ENCODE measurements around the gene KRT5.

The KRT5 gene

DNA sequence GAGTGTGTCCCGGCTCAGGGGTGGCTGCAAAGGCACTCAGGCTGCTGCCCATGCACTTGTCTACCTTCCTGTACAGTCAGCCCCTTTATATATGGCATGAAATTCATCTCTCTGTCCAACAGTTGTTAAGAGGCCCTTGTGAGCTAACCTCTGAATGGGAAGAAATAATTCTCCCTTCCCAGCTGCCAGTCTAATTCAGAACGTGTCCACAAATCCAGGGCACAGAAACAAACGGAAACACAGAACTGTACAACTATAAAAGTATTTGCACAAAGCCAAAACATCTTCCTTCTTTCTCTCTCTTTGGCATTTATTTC lies 849 bp downstream of the KRT5 start:
- Histone ChIP-seq H3K27me3 (ENCODE audit: insufficient read depth, low read depth) (peaks cover 20% of the 10 kb centered on the region; the same call in 1 of the 2 replicates), H3K4me1 (ENCODE audit: low read depth, poor library complexity, severe bottlenecking) (no peaks in the 10 kb centered on the region), H3K79me2 (ENCODE audit: insufficient read depth, low read depth) (no peaks in the 10 kb centered on the region), H2AFZ (ENCODE audit: low read depth) (no peak overlapping the region), H3K4me2 (no peak overlapping the region), H3K27ac (no peak overlapping the region), H3K9ac (no peak overlapping the region), H4K20me1 (ENCODE audit: insufficient read depth) (no peaks in the 10 kb centered on the region), H3K4me3 (IDR thresholded peaks at IDR 0.05; ENCODE audit: insufficient read depth, low read depth, low read length) (no peak overlapping the region), H3K36me3 (ENCODE audit: insufficient read depth) (no peaks in the 10 kb centered on the region)
- TF ChIP-seq, protein P1, sequence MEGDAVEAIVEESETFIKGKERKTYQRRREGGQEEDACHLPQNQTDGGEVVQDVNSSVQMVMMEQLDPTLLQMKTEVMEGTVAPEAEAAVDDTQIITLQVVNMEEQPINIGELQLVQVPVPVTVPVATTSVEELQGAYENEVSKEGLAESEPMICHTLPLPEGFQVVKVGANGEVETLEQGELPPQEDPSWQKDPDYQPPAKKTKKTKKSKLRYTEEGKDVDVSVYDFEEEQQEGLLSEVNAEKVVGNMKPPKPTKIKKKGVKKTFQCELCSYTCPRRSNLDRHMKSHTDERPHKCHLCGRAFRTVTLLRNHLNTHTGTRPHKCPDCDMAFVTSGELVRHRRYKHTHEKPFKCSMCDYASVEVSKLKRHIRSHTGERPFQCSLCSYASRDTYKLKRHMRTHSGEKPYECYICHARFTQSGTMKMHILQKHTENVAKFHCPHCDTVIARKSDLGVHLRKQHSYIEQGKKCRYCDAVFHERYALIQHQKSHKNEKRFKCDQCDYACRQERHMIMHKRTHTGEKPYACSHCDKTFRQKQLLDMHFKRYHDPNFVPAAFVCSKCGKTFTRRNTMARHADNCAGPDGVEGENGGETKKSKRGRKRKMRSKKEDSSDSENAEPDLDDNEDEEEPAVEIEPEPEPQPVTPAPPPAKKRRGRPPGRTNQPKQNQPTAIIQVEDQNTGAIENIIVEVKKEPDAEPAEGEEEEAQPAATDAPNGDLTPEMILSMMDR (conservative IDR thresholded peaks at IDR 0.05; ENCODE audit: low read depth, low read length) = no peak

GRCh38 chr12:52518574-52519386 lies 1.4 kb downstream of the KRT5 start:
- Histone ChIP-seq H3K9ac (no peak overlapping the region), H3K4me2 (no peak overlapping the region), H3K27ac (no peak overlapping the region), H3K36me3 (ENCODE audit: insufficient read depth) (no peaks in the 10 kb centered on the region), H3K4me3 (IDR thresholded peaks at IDR 0.05; ENCODE audit: insufficient read depth, low read depth, low read length) (no peak overlapping the region), H2AFZ (ENCODE audit: low read depth) (no peak overlapping the region), H3K79me2 (ENCODE audit: insufficient read depth, low read depth) (no peaks in the 10 kb centered on the region), H3K4me1 (ENCODE audit: low read depth, poor library complexity, severe bottlenecking) (no peaks in the 10 kb centered on the region), H4K20me1 (ENCODE audit: insufficient read depth) (no peaks in the 10 kb centered on the region), H3K27me3 (ENCODE audit: insufficient read depth, low read depth) (peaks cover 15% of the 10 kb centered on the region; the same call in 1 of the 2 replicates)
- TF ChIP-seq, protein P1 (conservative IDR thresholded peaks at IDR 0.05; ENCODE audit: low read depth, low read length) = no peak

- Histone ChIP-seq H3K4me3 (IDR thresholded peaks at IDR 0.05; ENCODE audit: insufficient read depth, low read depth, low read length) (no peak overlapping the region), H3K27ac (no peak overlapping the region), H4K20me1 (ENCODE audit: insufficient read depth) (no peaks in the 10 kb centered on the region)
Observed at GRCh38 chr12:52517888-52518287, 2.3 kb downstream of the KRT5 start.

GRCh38 chr12:52517005-52517835 lies 3.0 kb downstream of the KRT5 start:
- Histone ChIP-seq H3K9ac (no peak overlapping the region), H3K4me3 (IDR thresholded peaks at IDR 0.05; ENCODE audit: insufficient read depth, low read depth, low read length) (no peak overlapping the region), H3K36me3 (ENCODE audit: insufficient read depth) (no peaks in the 10 kb centered on the region), H4K20me1 (ENCODE audit: insufficient read depth) (no peaks in the 10 kb centered on the region), H3K27ac (no peak overlapping the region), H3K4me1 (ENCODE audit: low read depth, poor library complexity, severe bottlenecking) (no peaks in the 10 kb centered on the region), H3K79me2 (ENCODE audit: insufficient read depth, low read depth) (no peaks in the 10 kb centered on the region), H3K4me2 (no peak overlapping the region), H2AFZ (ENCODE audit: low read depth) (no peak overlapping the region), H3K27me3 (ENCODE audit: insufficient read depth, low read depth) (peaks cover 16% of the 10 kb centered on the region; the same call in 1 of the 2 replicates)
- TF ChIP-seq, protein P1 (conservative IDR thresholded peaks at IDR 0.05; ENCODE audit: low read depth, low read length) = no peak

More at GRCh38 chr12:52517888-52518287, 2.3 kb downstream of the KRT5 start:
- Histone ChIP-seq H3K79me2 (ENCODE audit: insufficient read depth, low read depth) (no peaks in the 10 kb centered on the region), H3K36me3 (ENCODE audit: insufficient read depth) (no peaks in the 10 kb centered on the region), H2AFZ (ENCODE audit: low read depth) (no peak overlapping the region), H3K4me2 (no peak overlapping the region), H3K27me3 (ENCODE audit: insufficient read depth, low read depth) (peaks cover 13% of the 10 kb centered on the region; the same call in 1 of the 2 replicates), H3K9ac (no peak overlapping the region), H3K4me1 (ENCODE audit: low read depth, poor library complexity, severe bottlenecking) (no peaks in the 10 kb centered on the region)
- TF ChIP-seq, protein P1 (conservative IDR thresholded peaks at IDR 0.05; ENCODE audit: low read depth, low read length) = no peak

All from KMS-11 (cell line).